WTC11 (cell line): ENCODE data around the gene DISC1. TPM values are rescaled to one million over a fixed set of nuclear protein-coding genes. Genes with fewer than 3 reads are reported as not detected.

ENCODE experiments used
- ATAC-seq: fragments of 200-7000 bp; cut with Tn5 transposase; 2 replicates; pipeline ENCODE4 v1.10.0; 2021; ENCODE audit warnings: mild to moderate bottlenecking, moderate library complexity
- CTCF ChIA-PET: fragments of 300-600 bp; sonication (Branson Sonifier 250); formaldehyde crosslinking; loops from one replicate; lab custom pipeline; 2021; ENCODE audit warnings: antibody characterized with exemption; lab: Charles Lee
- POLR2A ChIA-PET: fragments of 350-600 bp; sonication (Branson Sonifier 250); formaldehyde crosslinking; loops from one replicate; lab custom pipeline; 2021; ENCODE audit warnings: antibody characterized with exemption; lab: Charles Lee
- DNase-seq: peaks from one replicate; pipeline ENCODE4 v3.0.0; 2021; ENCODE audit warnings: low spot score
- H3K27ac Mint-ChIP-seq: 2 replicates; pipeline ENCODE4 v1.8.0; 2021; ENCODE audit warnings: mixed read lengths
- H3K27me3 Mint-ChIP-seq: 2 replicates; pipeline ENCODE4 v1.8.0; 2021; ENCODE audit warnings: low read depth, mild to moderate bottlenecking, moderate library complexity, mixed read lengths
- H3K36me3 Mint-ChIP-seq: 2 replicates; pipeline ENCODE4 v1.8.0; 2021; ENCODE audit warnings: mixed read lengths
- H3K4me1 Mint-ChIP-seq: 2 replicates; pipeline ENCODE4 v1.8.0; 2022; ENCODE audit warnings: mixed read lengths
- H3K4me3 Mint-ChIP-seq: 2 replicates; pipeline ENCODE4 v1.8.0; 2021; ENCODE audit warnings: mild to moderate bottlenecking, moderate library complexity, mixed read lengths
- H3K9me3 Mint-ChIP-seq: 2 replicates; pipeline ENCODE4 v1.8.0; 2021; ENCODE audit warnings: mixed read lengths
- CREM ChIP-seq: sonication (generic); formaldehyde crosslinking; IDR thresholded peaks from 2 replicates; pipeline ENCODE4 v1.8.1; 2022; ENCODE audit warnings: mild to moderate bottlenecking, missing genetic modification reagents, moderate library complexity
- EMX1 ChIP-seq: fragments of 250-450 bp; sonication (Bioruptor Pico); IDR thresholded peaks from 2 replicates; pipeline ENCODE4 v1.8.0; 2021; ENCODE audit warnings: mild to moderate bottlenecking
- FOXJ3 ChIP-seq: sonication (generic); formaldehyde crosslinking; IDR thresholded peaks from 2 replicates; pipeline ENCODE4 v1.9.0; 2021; ENCODE audit warnings: missing genetic modification reagents, mild to moderate bottlenecking, borderline replicate concordance
- FOXP1 ChIP-seq: sonication (generic); formaldehyde crosslinking; IDR thresholded peaks from 2 replicates; pipeline ENCODE4 v1.8.0; 2022; ENCODE audit warnings: missing genetic modification reagents, mild to moderate bottlenecking, moderate library complexity, borderline replicate concordance
- HMGA2 ChIP-seq: fragments of 250-450 bp; sonication (Bioruptor Pico); IDR thresholded peaks from 2 replicates; pipeline ENCODE4 v1.4.0; 2021; ENCODE audit warnings: mild to moderate bottlenecking, moderate library complexity
- KAT7 ChIP-seq: sonication (generic); formaldehyde crosslinking; IDR thresholded peaks from 2 replicates; pipeline ENCODE4 v1.8.1; 2023; ENCODE audit warnings: missing genetic modification reagents, mild to moderate bottlenecking, borderline replicate concordance
- MXD4 ChIP-seq: fragments of 250-450 bp; sonication (Bioruptor Pico); IDR thresholded peaks from 2 replicates; pipeline ENCODE4 v1.8.0; 2021; ENCODE audit warnings: mild to moderate bottlenecking, moderate library complexity, borderline replicate concordance
- MYBL2 ChIP-seq: sonication (generic); formaldehyde crosslinking; IDR thresholded peaks from 2 replicates; pipeline ENCODE4 v1.8.1; 2023; ENCODE audit warnings: mild to moderate bottlenecking, moderate library complexity, missing genetic modification reagents
- NFE2L1 ChIP-seq: sonication (generic); formaldehyde crosslinking; IDR thresholded peaks from 2 replicates; pipeline ENCODE4 v1.8.1; 2023; ENCODE audit warnings: missing genetic modification reagents
- OVOL2 ChIP-seq: fragments of 250-450 bp; sonication (Bioruptor Pico); IDR thresholded peaks from 2 replicates; pipeline ENCODE4 v1.9.0; 2021; ENCODE audit warnings: mild to moderate bottlenecking, borderline replicate concordance
- RORB ChIP-seq: fragments of 250-450 bp; sonication (Bioruptor Pico); IDR thresholded peaks from 2 replicates; pipeline ENCODE4 v1.9.0; 2021; ENCODE audit warnings: mild to moderate bottlenecking
- ZNF232 ChIP-seq: sonication (generic); formaldehyde crosslinking; IDR thresholded peaks from 2 replicates; pipeline ENCODE4 v1.8.0; 2022; ENCODE audit warnings: mild to moderate bottlenecking, missing genetic modification reagents
- ZNF317 ChIP-seq: sonication (generic); formaldehyde crosslinking; IDR thresholded peaks from 2 replicates; pipeline ENCODE4 v1.8.1; 2023; ENCODE audit warnings: low read depth, mild to moderate bottlenecking, moderate library complexity, missing genetic modification reagents, borderline replicate concordance
- ZNF396 ChIP-seq: fragments of 250-450 bp; sonication (Bioruptor Pico); IDR thresholded peaks from 2 replicates; pipeline ENCODE4 v1.8.0; 2021; ENCODE audit warnings: mild to moderate bottlenecking, moderate library complexity, borderline replicate concordance
- ZNF416 ChIP-seq: fragments of 250-450 bp; sonication (Bioruptor Pico); IDR thresholded peaks from 2 replicates; pipeline ENCODE4 v1.9.0; 2021; ENCODE audit warnings: mild to moderate bottlenecking, inconsistent platforms
- total RNA-seq: library from RNA; stranded (reverse); gene quantifications from 3 replicates; pipeline ENCODE4 v1.2.3, GENCODE V29; 2021
- TF ChIP-seq, protein P1 (sequence below): sonication (generic); formaldehyde crosslinking; IDR thresholded peaks from 2 replicates; pipeline ENCODE4 v1.8.1; 2022; ENCODE audit warnings: low read depth, mild to moderate bottlenecking, moderate library complexity, missing genetic modification reagents, borderline replicate concordance
- TF ChIP-seq, protein P2 (sequence below): sonication (generic); formaldehyde crosslinking; conservative IDR thresholded peaks from 2 replicates; pipeline ENCODE4 v1.8.1; 2023; ENCODE audit warnings: mild to moderate bottlenecking, low read depth, missing genetic modification reagents, moderate library complexity
- TF ChIP-seq, protein P3 (sequence below): sonication (generic); formaldehyde crosslinking; IDR thresholded peaks from 2 replicates; pipeline ENCODE4 v1.8.0; 2022; ENCODE audit warnings: mild to moderate bottlenecking, missing genetic modification reagents
- TF ChIP-seq, protein P4 (sequence below): fragments of 250-450 bp; sonication (Bioruptor Pico); IDR thresholded peaks from 2 replicates; pipeline ENCODE4 v1.8.0; 2021; ENCODE audit warnings: mild to moderate bottlenecking
- TF ChIP-seq, protein P5 (sequence below): fragments of 250-450 bp; sonication (Bioruptor Pico); conservative IDR thresholded peaks from 2 replicates; pipeline ENCODE4 v1.9.0; 2021; ENCODE audit warnings: mild to moderate bottlenecking
- TF ChIP-seq, protein P6 (sequence below): sonication (generic); formaldehyde crosslinking; IDR thresholded peaks from 2 replicates; pipeline ENCODE4 v1.8.1; 2022; ENCODE audit warnings: low read depth, missing genetic modification reagents, borderline replicate concordance

Gene DISC1
- total RNA-seq, 1 experiment from 2014 or later, result 5.5 TPM

DNA sequence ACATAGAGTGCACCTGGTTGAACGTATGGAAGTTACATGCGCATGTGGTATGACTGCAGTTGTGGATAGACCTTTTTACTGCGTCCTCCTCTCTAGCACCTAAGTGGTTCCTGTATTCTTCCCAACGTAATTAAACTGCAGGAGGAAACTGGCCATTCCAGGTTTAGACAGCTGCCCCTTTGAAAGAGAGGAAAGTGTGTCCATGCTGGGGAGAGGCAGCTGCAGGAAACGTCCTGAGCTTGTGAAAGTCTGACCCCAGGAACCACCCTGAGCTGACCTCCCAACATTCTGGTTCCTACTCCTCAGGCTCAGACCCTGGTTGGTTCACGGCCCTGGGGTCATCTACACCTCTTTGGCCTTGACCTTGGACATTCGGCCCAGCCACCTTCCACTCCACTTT, 309.3 kb downstream of the DISC1 start:
- Mint-ChIP-seq H3K4me1 (peaks cover 16% of the 10 kb centered on the region), H3K27ac (no peak overlapping the region)
- no peak for ATAC-seq

DNA sequence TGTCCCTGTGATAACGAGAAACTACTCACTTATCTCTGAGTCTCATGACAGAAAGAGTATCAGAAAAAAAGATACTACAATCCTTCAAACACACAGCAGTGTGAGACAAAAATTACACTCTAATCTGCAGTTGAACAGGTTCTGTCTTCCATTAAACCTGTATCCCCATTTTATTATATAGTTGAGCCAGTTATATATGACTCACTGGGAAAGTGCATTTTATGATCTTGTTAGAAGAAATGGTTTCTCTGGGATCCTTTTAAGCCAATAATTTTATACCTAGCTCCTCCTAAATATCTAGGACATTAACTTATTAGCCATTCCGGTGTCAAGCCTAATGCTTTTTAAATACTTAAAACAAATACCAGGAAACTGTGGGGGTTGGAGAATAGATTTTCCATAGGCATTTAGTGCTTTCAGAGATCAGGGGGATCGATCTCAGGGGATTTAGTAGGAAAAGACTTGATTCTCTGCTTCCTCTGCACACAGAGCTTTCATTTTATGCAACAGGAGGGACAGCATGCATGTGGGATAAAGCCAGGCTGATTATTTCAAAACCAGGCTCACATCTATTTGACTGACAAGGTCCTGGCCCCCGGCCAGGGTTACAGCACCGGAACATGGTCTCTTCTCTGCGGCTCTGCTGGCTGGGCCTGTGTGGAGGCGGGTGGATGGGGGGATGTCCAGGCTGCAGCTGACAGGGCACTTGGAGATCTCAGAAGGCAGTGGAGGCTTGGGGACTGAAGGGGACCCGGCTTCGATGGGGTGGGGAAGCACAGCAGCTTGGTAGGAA, 310.6 kb downstream of the DISC1 start:
- TF ChIP-seq, protein P1, sequence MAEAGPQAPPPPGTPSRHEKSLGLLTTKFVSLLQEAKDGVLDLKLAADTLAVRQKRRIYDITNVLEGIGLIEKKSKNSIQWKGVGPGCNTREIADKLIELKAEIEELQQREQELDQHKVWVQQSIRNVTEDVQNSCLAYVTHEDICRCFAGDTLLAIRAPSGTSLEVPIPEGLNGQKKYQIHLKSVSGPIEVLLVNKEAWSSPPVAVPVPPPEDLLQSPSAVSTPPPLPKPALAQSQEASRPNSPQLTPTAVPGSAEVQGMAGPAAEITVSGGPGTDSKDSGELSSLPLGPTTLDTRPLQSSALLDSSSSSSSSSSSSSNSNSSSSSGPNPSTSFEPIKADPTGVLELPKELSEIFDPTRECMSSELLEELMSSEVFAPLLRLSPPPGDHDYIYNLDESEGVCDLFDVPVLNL (CRISPR knock-in tag), result no peak
- TF ChIP-seq MXD4 (CRISPR knock-in tag), result no peak
- no peak for TF ChIP-seq FOXJ3
- no peak for TF ChIP-seq KAT7 (CRISPR knock-in tag)
- TF ChIP-seq, protein P2, sequence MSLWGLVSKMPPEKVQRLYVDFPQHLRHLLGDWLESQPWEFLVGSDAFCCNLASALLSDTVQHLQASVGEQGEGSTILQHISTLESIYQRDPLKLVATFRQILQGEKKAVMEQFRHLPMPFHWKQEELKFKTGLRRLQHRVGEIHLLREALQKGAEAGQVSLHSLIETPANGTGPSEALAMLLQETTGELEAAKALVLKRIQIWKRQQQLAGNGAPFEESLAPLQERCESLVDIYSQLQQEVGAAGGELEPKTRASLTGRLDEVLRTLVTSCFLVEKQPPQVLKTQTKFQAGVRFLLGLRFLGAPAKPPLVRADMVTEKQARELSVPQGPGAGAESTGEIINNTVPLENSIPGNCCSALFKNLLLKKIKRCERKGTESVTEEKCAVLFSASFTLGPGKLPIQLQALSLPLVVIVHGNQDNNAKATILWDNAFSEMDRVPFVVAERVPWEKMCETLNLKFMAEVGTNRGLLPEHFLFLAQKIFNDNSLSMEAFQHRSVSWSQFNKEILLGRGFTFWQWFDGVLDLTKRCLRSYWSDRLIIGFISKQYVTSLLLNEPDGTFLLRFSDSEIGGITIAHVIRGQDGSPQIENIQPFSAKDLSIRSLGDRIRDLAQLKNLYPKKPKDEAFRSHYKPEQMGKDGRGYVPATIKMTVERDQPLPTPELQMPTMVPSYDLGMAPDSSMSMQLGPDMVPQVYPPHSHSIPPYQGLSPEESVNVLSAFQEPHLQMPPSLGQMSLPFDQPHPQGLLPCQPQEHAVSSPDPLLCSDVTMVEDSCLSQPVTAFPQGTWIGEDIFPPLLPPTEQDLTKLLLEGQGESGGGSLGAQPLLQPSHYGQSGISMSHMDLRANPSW, result no peak
- TF ChIP-seq NFE2L1 (CRISPR knock-in tag), result no peak
- no peak for TF ChIP-seq EMX1 (CRISPR knock-in tag)
- no peak for TF ChIP-seq ZNF232 (CRISPR knock-in tag)
- TF ChIP-seq CREM, result no peak
- TF ChIP-seq, protein P3, sequence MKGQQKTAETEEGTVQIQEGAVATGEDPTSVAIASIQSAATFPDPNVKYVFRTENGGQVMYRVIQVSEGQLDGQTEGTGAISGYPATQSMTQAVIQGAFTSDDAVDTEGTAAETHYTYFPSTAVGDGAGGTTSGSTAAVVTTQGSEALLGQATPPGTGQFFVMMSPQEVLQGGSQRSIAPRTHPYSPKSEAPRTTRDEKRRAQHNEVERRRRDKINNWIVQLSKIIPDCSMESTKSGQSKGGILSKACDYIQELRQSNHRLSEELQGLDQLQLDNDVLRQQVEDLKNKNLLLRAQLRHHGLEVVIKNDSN (CRISPR knock-in tag), result no peak
- TF ChIP-seq OVOL2, result no peak
- TF ChIP-seq, protein P4, sequence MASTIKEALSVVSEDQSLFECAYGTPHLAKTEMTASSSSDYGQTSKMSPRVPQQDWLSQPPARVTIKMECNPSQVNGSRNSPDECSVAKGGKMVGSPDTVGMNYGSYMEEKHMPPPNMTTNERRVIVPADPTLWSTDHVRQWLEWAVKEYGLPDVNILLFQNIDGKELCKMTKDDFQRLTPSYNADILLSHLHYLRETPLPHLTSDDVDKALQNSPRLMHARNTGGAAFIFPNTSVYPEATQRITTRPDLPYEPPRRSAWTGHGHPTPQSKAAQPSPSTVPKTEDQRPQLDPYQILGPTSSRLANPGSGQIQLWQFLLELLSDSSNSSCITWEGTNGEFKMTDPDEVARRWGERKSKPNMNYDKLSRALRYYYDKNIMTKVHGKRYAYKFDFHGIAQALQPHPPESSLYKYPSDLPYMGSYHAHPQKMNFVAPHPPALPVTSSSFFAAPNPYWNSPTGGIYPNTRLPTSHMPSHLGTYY (CRISPR knock-in tag), result no peak
- peaks cover 16% of the 10 kb centered on the region for H3K27me3 Mint-ChIP-seq
- no peak for ATAC-seq

More for the DNA sequence above, 309.3 kb downstream of the DISC1 start:
- no peak for DNase-seq
- Mint-ChIP-seq H3K9me3 (peaks cover 12% of the 10 kb centered on the region), H3K27me3 (peaks cover 16% of the 10 kb centered on the region), H3K36me3 (peaks cover 8% of the 10 kb centered on the region; the same call in 1 of the 2 replicates), H3K4me3 (no peak overlapping the region)
- CTCF ChIA-PET, result no interaction called here
- TF ChIP-seq ZNF416 (CRISPR knock-in tag), result no peak
- TF ChIP-seq, protein P5, sequence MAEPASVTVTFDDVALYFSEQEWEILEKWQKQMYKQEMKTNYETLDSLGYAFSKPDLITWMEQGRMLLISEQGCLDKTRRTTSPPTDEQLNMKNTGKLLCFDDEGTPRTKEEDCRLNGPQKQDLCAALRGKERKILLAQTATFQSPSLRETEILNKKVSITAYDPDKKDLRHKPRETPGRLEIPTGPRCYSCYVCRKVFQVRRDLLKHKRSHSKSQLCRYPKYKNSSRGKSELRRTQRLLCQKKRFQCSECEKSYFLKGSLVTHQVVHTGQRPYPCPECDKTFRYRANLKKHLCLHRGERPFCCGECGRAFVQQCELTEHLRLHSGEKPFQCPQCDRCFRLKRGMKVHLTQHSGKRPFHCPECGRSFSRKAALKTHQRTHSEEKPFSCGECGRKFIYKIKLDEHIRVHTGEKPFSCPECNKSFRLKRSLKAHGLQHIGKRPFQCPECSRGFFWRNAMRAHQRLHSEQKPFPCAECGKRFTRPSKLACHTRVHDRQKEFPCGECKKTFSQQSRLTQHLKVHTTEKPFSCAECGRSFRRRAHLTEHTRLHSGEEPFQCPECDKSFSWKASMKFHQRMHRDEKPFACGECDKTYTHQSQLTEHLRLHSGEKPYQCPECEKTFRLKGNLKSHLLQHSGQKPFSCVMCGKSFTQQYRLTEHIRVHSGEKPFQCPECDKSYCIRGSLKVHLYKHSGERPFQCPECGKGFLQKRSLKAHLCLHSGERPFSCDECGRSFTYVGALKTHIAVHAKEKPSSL (CRISPR knock-in tag), result no peak
- no peak for TF ChIP-seq MYBL2 (CRISPR knock-in tag)
- no peak for TF ChIP-seq ZNF396 (CRISPR knock-in tag)
- TF ChIP-seq, protein P6, sequence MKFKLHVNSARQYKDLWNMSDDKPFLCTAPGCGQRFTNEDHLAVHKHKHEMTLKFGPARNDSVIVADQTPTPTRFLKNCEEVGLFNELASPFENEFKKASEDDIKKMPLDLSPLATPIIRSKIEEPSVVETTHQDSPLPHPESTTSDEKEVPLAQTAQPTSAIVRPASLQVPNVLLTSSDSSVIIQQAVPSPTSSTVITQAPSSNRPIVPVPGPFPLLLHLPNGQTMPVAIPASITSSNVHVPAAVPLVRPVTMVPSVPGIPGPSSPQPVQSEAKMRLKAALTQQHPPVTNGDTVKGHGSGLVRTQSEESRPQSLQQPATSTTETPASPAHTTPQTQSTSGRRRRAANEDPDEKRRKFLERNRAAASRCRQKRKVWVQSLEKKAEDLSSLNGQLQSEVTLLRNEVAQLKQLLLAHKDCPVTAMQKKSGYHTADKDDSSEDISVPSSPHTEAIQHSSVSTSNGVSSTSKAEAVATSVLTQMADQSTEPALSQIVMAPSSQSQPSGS (CRISPR knock-in tag), result no peak
- no peak for TF ChIP-seq ZNF317
- TF ChIP-seq MXD4 (CRISPR knock-in tag), result no peak
- no peak for TF ChIP-seq HMGA2
- TF ChIP-seq RORB (CRISPR knock-in tag), result no peak
- TF ChIP-seq FOXP1 (CRISPR knock-in tag), result no peak
- POLR2A ChIA-PET, result no interaction called here

More for the DNA sequence above, 310.6 kb downstream of the DISC1 start:
- Mint-ChIP-seq H3K4me3 (no peak overlapping the region), H3K36me3 (0 out of 2 replicates have a peak, but pooled peaks cover 3% of the 10 kb centered on the region), H3K9me3 (peaks cover 7% of the 10 kb centered on the region), H3K4me1 (peaks cover 19% of the 10 kb centered on the region), H3K27ac (no peak overlapping the region)
- POLR2A ChIA-PET, result no interaction called here
- CTCF ChIA-PET, result interaction anchor here (1.6 kb wide), 1 partner anchor 13 kb away, joined by 3 read pairs; no protein-coding TSS in a partner anchor
- DNase-seq, result no peak
